A549 (cell line): ENCODE results near the gene UGT3A1.

Source experiments
- BHLHE40 ChIP-seq: IDR thresholded peaks from 2 replicates; pipeline ENCODE4 v1.6.1; 2012; ENCODE audit warnings: low read depth, low read length, inconsistent platforms
- CBX2 ChIP-seq: fragments of 200-600 bp; sonication (generic); IDR thresholded peaks from 2 replicates; pipeline ENCODE4 v1.6.1; 2016; ENCODE audit warnings: low read depth, mild to moderate bottlenecking, borderline replicate concordance
- CHD2 ChIP-seq: fragments of 150-350 bp; IDR thresholded peaks from 2 replicates; pipeline ENCODE4 v1.6.1; 2014; ENCODE audit warnings: low read length; ENCODE audit not compliant: partially characterized antibody
- CTCF ChIP-seq: fragments of >200 bp; sonication (Bioruptor Twin); formaldehyde crosslinking; IDR thresholded peaks from 3 replicates; pipeline ENCODE4 v1.5.1; 2016
- EHMT2 ChIP-seq: fragments of 200-600 bp; sonication (generic); IDR thresholded peaks from 2 replicates; pipeline ENCODE4 v1.6.1; 2016; ENCODE audit warnings: antibody characterized with exemption, low read depth, mild to moderate bottlenecking, moderate library complexity
- FOSB ChIP-seq: fragments of 250-450 bp; sonication (Bioruptor Pico); IDR thresholded peaks from 2 replicates; pipeline ENCODE4 v1.5.0; 2020; ENCODE audit warnings: mild to moderate bottlenecking, moderate library complexity
- HDAC2 ChIP-seq: fragments of 200-600 bp; sonication (generic); IDR thresholded peaks from 2 replicates; pipeline ENCODE4 v1.6.1; 2016
- MYC ChIP-seq: IDR thresholded peaks from 2 replicates; pipeline ENCODE4 v1.6.1; 2012; ENCODE audit warnings: mild to moderate bottlenecking, inconsistent platforms, low read length, improper control_type of control experiment, borderline replicate concordance
- POLR2A ChIP-seq: IDR thresholded peaks from 2 replicates; pipeline ENCODE4 v1.6.1; 2012; ENCODE audit warnings: mild to moderate bottlenecking, low read length
- SMC3 ChIP-seq: fragments of >200 bp; sonication (Bioruptor Twin); formaldehyde crosslinking; IDR thresholded peaks from 3 replicates; pipeline ENCODE4 v1.6.1; 2018; ENCODE audit warnings: inconsistent platforms
- USF2 ChIP-seq: fragments of 450-650 bp; IDR thresholded peaks from 2 replicates; pipeline ENCODE4 v1.6.1; 2014; ENCODE audit warnings: antibody characterized with exemption
- TF ChIP-seq, protein P1 (sequence below): fragments of 150-350 bp; IDR thresholded peaks from 2 replicates; pipeline ENCODE4 v1.6.1; 2014; ENCODE audit warnings: low read depth, mild to moderate bottlenecking, low read length

- TF ChIP-seq CBX2 (no peak), CTCF (no peak), EHMT2 (no peak), FOSB (CRISPR knock-in tag) (no peak), HDAC2 (no peak), USF2 (no peak), CHD2 (no peak), POLR2A (no peak), MYC (no peak), SMC3 (no peak), BHLHE40 (no peak)
- TF ChIP-seq, protein P1, sequence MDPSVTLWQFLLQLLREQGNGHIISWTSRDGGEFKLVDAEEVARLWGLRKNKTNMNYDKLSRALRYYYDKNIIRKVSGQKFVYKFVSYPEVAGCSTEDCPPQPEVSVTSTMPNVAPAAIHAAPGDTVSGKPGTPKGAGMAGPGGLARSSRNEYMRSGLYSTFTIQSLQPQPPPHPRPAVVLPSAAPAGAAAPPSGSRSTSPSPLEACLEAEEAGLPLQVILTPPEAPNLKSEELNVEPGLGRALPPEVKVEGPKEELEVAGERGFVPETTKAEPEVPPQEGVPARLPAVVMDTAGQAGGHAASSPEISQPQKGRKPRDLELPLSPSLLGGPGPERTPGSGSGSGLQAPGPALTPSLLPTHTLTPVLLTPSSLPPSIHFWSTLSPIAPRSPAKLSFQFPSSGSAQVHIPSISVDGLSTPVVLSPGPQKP: no peak
Observed at GRCh38 chr5:36026706-36027465, 35.7 kb upstream of the UGT3A1 start.
